NT2/D1 (cell line): ENCODE data around the gene SIAH1.

ENCODE experiments used
- DNase-seq: peaks from one replicate; pipeline ENCODE4 v3.0.0-alpha.2; 2011; ENCODE audit warnings: low read depth, low spot score
- H3K27me3 ChIP-seq: 2 replicates; pipeline ENCODE4 v1.6.0; 2011; ENCODE audit warnings: mild to moderate bottlenecking; ENCODE audit not compliant: insufficient read length, insufficient read depth
- H3K36me3 ChIP-seq: 2 replicates; pipeline ENCODE4 v1.6.1; 2011; ENCODE audit warnings: mild to moderate bottlenecking, low read length, mixed read lengths; ENCODE audit not compliant: insufficient read depth, insufficient read length
- H3K4me1 ChIP-seq: 2 replicates; pipeline ENCODE4 v1.5.1; 2011; ENCODE audit not compliant: insufficient read depth, insufficient read length
- H3K4me3 ChIP-seq: 2 replicates; pipeline ENCODE4 v1.5.1; 2011; ENCODE audit warnings: low read depth; ENCODE audit not compliant: insufficient read length
- H3K9ac ChIP-seq: 2 replicates; pipeline ENCODE4 v1.6.0; 2011; ENCODE audit warnings: low read depth; ENCODE audit not compliant: insufficient read length
- H3K9me3 ChIP-seq: 2 replicates; pipeline ENCODE4 v1.5.1; 2011; ENCODE audit warnings: mild to moderate bottlenecking, low read length; ENCODE audit not compliant: insufficient read depth
- SUZ12 ChIP-seq: IDR thresholded peaks from 2 replicates; pipeline ENCODE4 v1.6.1; 2011; ENCODE audit not compliant: insufficient read length, insufficient read depth; ENCODE audit errors: extremely low read depth
- YY1 ChIP-seq: IDR thresholded peaks from 2 replicates; pipeline ENCODE4 v1.6.1; 2011; ENCODE audit not compliant: insufficient read length, insufficient read depth
- ZNF274 ChIP-seq: IDR thresholded peaks from 2 replicates; pipeline ENCODE4 v1.6.1; 2011; ENCODE audit warnings: mild to moderate bottlenecking, low read depth, low read length

The SIAH1 gene

GRCh38 chr16:48386559-48387312 is 1.5 kb upstream of the SIAH1 start:
- no peak for TF ChIP-seq YY1
- no peak for TF ChIP-seq ZNF274
- TF ChIP-seq SUZ12 = no peak
- Histone ChIP-seq H3K27me3 (no peaks in the 10 kb centered on the region), H3K4me3 (no peak overlapping the region), H3K36me3 (peaks cover 4% of the 10 kb centered on the region), H3K9ac (peak overlapping the region; percentile 36), H3K4me1 (peaks cover 2% of the 10 kb centered on the region), H3K9me3 (no peaks in the 10 kb centered on the region)
- DNase-seq = no peak

- Histone ChIP-seq H3K4me1 (peaks cover 5% of the 10 kb centered on the region), H3K4me3 (peak overlapping the region; percentile 83), H3K36me3 (peaks cover 5% of the 10 kb centered on the region), H3K9ac (peak overlapping the region; percentile 94), H3K9me3 (no peaks in the 10 kb centered on the region), H3K27me3 (no peaks in the 10 kb centered on the region)
- DNase-seq = no peak
- TF ChIP-seq ZNF274 (no peak), SUZ12 (no peak), YY1 (peak; percentile 42)
These were observed 527 bp downstream of the SIAH1 start for GRCh38 chr16:48384520-48385252.

DNA sequence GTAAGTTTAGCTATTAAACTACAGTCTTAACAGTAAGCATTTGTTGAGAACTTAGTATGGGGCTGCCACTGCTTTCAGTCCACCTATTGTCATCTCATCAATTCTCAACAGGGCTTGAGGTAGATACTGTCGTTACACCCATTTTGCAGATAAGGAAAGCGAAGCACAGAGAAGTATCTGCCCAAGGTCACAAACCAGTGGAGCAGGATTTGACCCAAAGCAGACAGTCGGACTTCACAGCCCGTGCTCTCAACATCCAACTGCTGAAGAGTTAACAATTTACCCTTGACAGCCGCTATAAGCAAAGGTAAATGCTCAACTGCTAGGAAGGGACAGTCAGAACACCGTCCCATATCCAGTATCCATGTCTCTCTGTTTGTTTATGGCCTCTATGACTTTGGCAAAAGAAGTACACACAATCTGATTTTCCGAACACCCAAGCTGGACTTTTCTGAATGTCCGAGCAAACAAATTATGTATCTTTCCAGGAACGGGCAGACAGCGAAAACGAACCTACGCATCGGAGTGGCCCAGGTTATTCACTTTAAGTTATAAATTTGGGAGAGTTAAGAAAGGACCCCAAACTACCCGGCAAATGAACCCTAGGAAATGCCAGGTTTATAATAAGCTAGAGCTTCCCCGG is 1.2 kb downstream of the SIAH1 start:
- no peak for DNase-seq

GRCh38 chr16:48383009-48383876 is 2.0 kb downstream of the SIAH1 start:
- H3K9me3 ChIP-seq = no peaks in the 10 kb centered on the region
- H3K4me1 ChIP-seq = peaks cover 5% of the 10 kb centered on the region
- peak overlapping the region; percentile 83 for H3K4me3 ChIP-seq
- no peak for DNase-seq
- H3K36me3 ChIP-seq = peaks cover 5% of the 10 kb centered on the region
- no peaks in the 10 kb centered on the region for H3K27me3 ChIP-seq
- H3K9ac ChIP-seq = peak overlapping the region; percentile 88
- TF ChIP-seq ZNF274 (no peak), SUZ12 (no peak), YY1 (no peak)

More for the DNA sequence above, 1.2 kb downstream of the SIAH1 start:
- Histone ChIP-seq H3K4me1 (peaks cover 5% of the 10 kb centered on the region), H3K9me3 (no peaks in the 10 kb centered on the region), H3K36me3 (peaks cover 5% of the 10 kb centered on the region), H3K9ac (peak overlapping the region; percentile 88), H3K4me3 (peak overlapping the region; percentile 83), H3K27me3 (no peaks in the 10 kb centered on the region)
- TF ChIP-seq SUZ12 (no peak), ZNF274 (no peak), YY1 (no peak)

DNA sequence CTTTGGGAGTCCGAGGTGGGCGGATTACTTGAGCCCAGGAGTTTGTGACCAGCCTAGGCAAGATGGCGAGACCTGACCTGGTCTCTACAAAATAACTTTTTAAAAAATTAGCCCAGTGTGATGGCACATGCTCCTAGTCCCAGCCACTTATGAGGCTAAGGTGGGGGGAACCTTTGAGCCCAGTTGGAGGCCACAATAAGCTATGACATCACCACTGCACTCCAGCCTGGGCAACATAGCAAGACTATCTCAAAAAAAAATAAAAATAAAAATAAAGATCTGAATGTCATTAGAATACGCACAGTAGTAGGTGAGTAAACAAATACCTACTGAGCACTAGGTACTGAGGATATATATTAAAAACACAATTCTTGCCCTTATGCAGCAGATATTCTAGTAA is 3.1 kb downstream of the SIAH1 start:
- no peaks in the 10 kb centered on the region for H3K27me3 ChIP-seq
- H3K36me3 ChIP-seq = peaks cover 5% of the 10 kb centered on the region
- DNase-seq = no peak
- TF ChIP-seq YY1 (no peak), ZNF274 (no peak), SUZ12 (no peak)
- no peak overlapping the region for H3K4me3 ChIP-seq
- H3K9ac ChIP-seq = no peak overlapping the region
- peaks cover 5% of the 10 kb centered on the region for H3K4me1 ChIP-seq
- H3K9me3 ChIP-seq = no peaks in the 10 kb centered on the region

DNA sequence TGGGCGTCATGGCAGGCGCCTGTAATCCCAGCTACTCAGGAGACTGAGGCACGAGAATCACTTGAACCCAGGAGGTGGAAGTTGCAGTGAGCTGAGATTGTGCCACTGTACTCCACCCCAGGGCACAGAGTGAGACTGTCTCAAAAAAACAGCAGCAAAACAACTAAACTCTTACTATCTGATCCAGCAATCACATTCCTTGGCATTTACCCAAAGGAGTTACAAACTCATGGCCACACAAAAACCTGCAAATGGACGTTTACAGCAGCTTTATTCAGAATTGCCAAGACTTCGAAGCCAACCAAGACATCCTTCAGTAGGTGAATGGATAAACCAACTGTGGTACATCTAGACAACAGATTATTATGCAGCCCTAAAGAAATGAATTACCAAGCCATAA is 4.0 kb downstream of the SIAH1 start:
- no peak for DNase-seq
- no peak overlapping the region for H3K4me3 ChIP-seq
- no peaks in the 10 kb centered on the region for H3K27me3 ChIP-seq
- peaks cover 5% of the 10 kb centered on the region for H3K36me3 ChIP-seq
- no peak overlapping the region for H3K9ac ChIP-seq
- H3K9me3 ChIP-seq = no peaks in the 10 kb centered on the region
- TF ChIP-seq SUZ12 = no peak
- no peak for TF ChIP-seq ZNF274
- TF ChIP-seq YY1 = no peak
- H3K4me1 ChIP-seq = peaks cover 2% of the 10 kb centered on the region
